ENCODE results near the gene EBPL. TPM values are rescaled to one million over a fixed set of nuclear protein-coding genes. Genes with fewer than 3 reads are reported as not detected.
A peak's percentile ranks its signal among the peaks of the same experiment; 100 is the strongest.

EBPL gene
- total RNA-seq (10 to 100 TPM; 15.1 to 15.3 TPM), polyA plus RNA-seq (10 to 100 TPM; 53.6 to 61.6 TPM)

GRCh38 chr13:49690995-49691784 lies at the start of gene EBPL:
EBPL (minus strand) TSS chr13:49691486; CDS start chr13:49691424, 62 bp downstream.
- Mint-ChIP-seq H3K27me3 (no peaks in the 10 kb centered on the region), H3K4me1 (peaks cover 19 to 39% (median 31%) of the 10 kb centered on the region in 4 donors), H3K36me3 (peaks cover 4 to 6% of the 10 kb centered on the region in 2 donors), H3K27ac (peak within 1 kb of the TSS; percentile 59 to 90 (median 74)), H3K4me3 (peak within 1 kb of the TSS; percentile 87 to 93 (median 90)), H3K9me3 (no peaks in the 10 kb centered on the region)
- H3K36me3 ChIP-seq (ENCODE audit: insufficient read depth, low read length), result no peaks in the 10 kb centered on the region
- H3K4me1 ChIP-seq (ENCODE audit: insufficient read depth, low read length), result peaks cover 19% of the 10 kb centered on the region
- ChIA-PET CTCF (ENCODE audit: partially characterized antibody) (interaction anchor here (0.6 to 1.5 kb wide), 6 partner anchors 12 to 353 kb away, joined by 3 to 5 read pairs (median 3); partner anchors contain the start of genes ARL11 and SPRYD7), POLR2A (ENCODE audit: partially characterized antibody) (interaction anchor here (0.8 to 2.5 kb wide), 9 partner anchors 14 to 435 kb away, joined by 3 to 44 read pairs (median 3); partner anchors contain the start of genes CAB39L, KPNA3, PHF11 and SETDB2)
- DNase-seq, result peak; percentile 70 to 86 (median 78)
- H3K9me3 ChIP-seq (ENCODE audit: control insufficient read depth in 1 of 2, low read length in 2 of 2), result no peaks in the 10 kb centered on the region
- intact Hi-C loops (cut with micrococcal nuclease), result loop anchor here (1.0 to 5.0 kb wide), 3 partner anchors 41 to 102 kb away; no protein-coding TSS in a partner anchor
- H3K4me3 ChIP-seq (ENCODE audit: low read length in 2 of 2), result peak within 1 kb of the TSS; percentile 50 to 93
- H3K27me3 ChIP-seq (ENCODE audit: insufficient read depth, low read length), result no peaks in the 10 kb centered on the region
- H3K27ac ChIP-seq (ENCODE audit: low read depth, low read length), result peak within 1 kb of the TSS; percentile 55

GRCh38 chr13:49740870-49741269 lies 49.6 kb upstream of the EBPL start:
- no peak overlapping the region for H3K27ac Mint-ChIP-seq
- Histone ChIP-seq H3K4me1 (ENCODE audit: insufficient read depth, low read length) (no peaks in the 10 kb centered on the region), H3K9me3 (ENCODE audit: control insufficient read depth in 1 of 2, low read length in 2 of 2) (no peaks in the 10 kb centered on the region), H3K27me3 (ENCODE audit: insufficient read depth, low read length) (no peaks in the 10 kb centered on the region), H3K36me3 (ENCODE audit: insufficient read depth, low read length) (peaks cover 4% of the 10 kb centered on the region), H3K4me3 (ENCODE audit: low read length in 2 of 2) (no peak overlapping the region), H3K27ac (ENCODE audit: low read depth, low read length) (no peak overlapping the region)
- no peak overlapping the region for H3K4me3 Mint-ChIP-seq
- intact Hi-C loops (cut with micrococcal nuclease), result no loop called here
- H3K9me3 Mint-ChIP-seq, result no peaks in the 10 kb centered on the region
- CTCF ChIA-PET (ENCODE audit: partially characterized antibody), result no interaction called here
- H3K4me1 Mint-ChIP-seq, result peaks cover 0 to 4% (median 1%) of the 10 kb centered on the region in 4 donors
- POLR2A ChIA-PET (ENCODE audit: partially characterized antibody), result no interaction called here
- DNase-seq, result no peak
- H3K36me3 Mint-ChIP-seq, result peaks cover 23 to 28% of the 10 kb centered on the region in 2 donors
- H3K27me3 Mint-ChIP-seq, result no peaks in the 10 kb centered on the region

- H3K9me3 Mint-ChIP-seq, result no peaks in the 10 kb centered on the region
- Histone ChIP-seq H3K27ac (ENCODE audit: low read depth, low read length) (no peak overlapping the region), H3K9me3 (ENCODE audit: control insufficient read depth in 1 of 2, low read length in 2 of 2) (no peaks in the 10 kb centered on the region), H3K36me3 (ENCODE audit: insufficient read depth, low read length) (no peaks in the 10 kb centered on the region), H3K4me1 (ENCODE audit: insufficient read depth, low read length) (no peaks in the 10 kb centered on the region), H3K27me3 (ENCODE audit: insufficient read depth, low read length) (no peaks in the 10 kb centered on the region), H3K4me3 (ENCODE audit: low read length in 2 of 2) (no peak overlapping the region)
- peaks cover 0 to 4% (median 1%) of the 10 kb centered on the region in 4 donors for H3K4me1 Mint-ChIP-seq
- POLR2A ChIA-PET (ENCODE audit: partially characterized antibody), result no interaction called here
- H3K36me3 Mint-ChIP-seq, result peaks cover 16 to 20% of the 10 kb centered on the region in 2 donors
- intact Hi-C loops (cut with micrococcal nuclease), result no loop called here
- DNase-seq, result no peak
- CTCF ChIA-PET (ENCODE audit: partially characterized antibody), result no interaction called here
- peak overlapping the region in 1 of 7 donors; percentile 12 for H3K27ac Mint-ChIP-seq
- H3K4me3 Mint-ChIP-seq, result no peak overlapping the region
- no peaks in the 10 kb centered on the region for H3K27me3 Mint-ChIP-seq
These were observed 48.4 kb upstream of the EBPL start for GRCh38 chr13:49739498-49740187.

GRCh38 chr13:49733181-49733951 lies 42.1 kb upstream of the EBPL start:
- Histone ChIP-seq H3K9me3 (ENCODE audit: control insufficient read depth in 1 of 2, low read length in 2 of 2) (no peaks in the 10 kb centered on the region), H3K36me3 (ENCODE audit: insufficient read depth, low read length) (no peaks in the 10 kb centered on the region), H3K27me3 (ENCODE audit: insufficient read depth, low read length) (no peaks in the 10 kb centered on the region), H3K4me3 (ENCODE audit: low read length in 2 of 2) (no peak overlapping the region), H3K27ac (ENCODE audit: low read depth, low read length) (no peak overlapping the region), H3K4me1 (ENCODE audit: insufficient read depth, low read length) (no peaks in the 10 kb centered on the region)
- POLR2A ChIA-PET (ENCODE audit: partially characterized antibody), result no interaction called here
- peak overlapping the region in 1 of 7 donors; percentile 29 for H3K27ac Mint-ChIP-seq
- intact Hi-C loops (cut with micrococcal nuclease), result loop anchor here (5.0 kb wide), 1 partner anchor 41 kb away; the partner anchor contains the start of gene EBPL
- peaks cover 13 to 25% of the 10 kb centered on the region in 2 donors for H3K36me3 Mint-ChIP-seq
- H3K4me3 Mint-ChIP-seq, result no peak overlapping the region
- CTCF ChIA-PET (ENCODE audit: partially characterized antibody), result no interaction called here
- H3K4me1 Mint-ChIP-seq, result peaks cover 0 to 8% (median 2%) of the 10 kb centered on the region in 4 donors
- H3K9me3 Mint-ChIP-seq, result no peaks in the 10 kb centered on the region
- no peak for DNase-seq
- no peaks in the 10 kb centered on the region for H3K27me3 Mint-ChIP-seq

GRCh38 chr13:49731766-49732165 lies 40.5 kb upstream of the EBPL start:
- no peak overlapping the region for H3K4me3 ChIP-seq (ENCODE audit: low read length in 2 of 2)
- Mint-ChIP-seq H3K4me3 (no peak overlapping the region), H3K27me3 (no peaks in the 10 kb centered on the region), H3K36me3 (peaks cover 25 to 36% of the 10 kb centered on the region in 2 donors), H3K27ac (no peak overlapping the region), H3K9me3 (no peaks in the 10 kb centered on the region), H3K4me1 (peaks cover 0 to 4% (median 2%) of the 10 kb centered on the region in 4 donors)
- H3K9me3 ChIP-seq (ENCODE audit: control insufficient read depth in 1 of 2, low read length in 2 of 2), result no peaks in the 10 kb centered on the region
- H3K27ac ChIP-seq (ENCODE audit: low read depth, low read length), result no peak overlapping the region
- CTCF ChIA-PET (ENCODE audit: partially characterized antibody), result no interaction called here
- no peaks in the 10 kb centered on the region for H3K27me3 ChIP-seq (ENCODE audit: insufficient read depth, low read length)
- intact Hi-C loops (cut with micrococcal nuclease), result loop anchor here (5.0 kb wide), 1 partner anchor 39 kb away; the partner anchor contains the start of gene EBPL
- POLR2A ChIA-PET (ENCODE audit: partially characterized antibody), result no interaction called here
- no peaks in the 10 kb centered on the region for H3K4me1 ChIP-seq (ENCODE audit: insufficient read depth, low read length)
- H3K36me3 ChIP-seq (ENCODE audit: insufficient read depth, low read length), result no peaks in the 10 kb centered on the region
- no peak for DNase-seq

GRCh38 chr13:49716615-49717014 lies 25.3 kb upstream of the EBPL start:
- H3K9me3 ChIP-seq (ENCODE audit: control insufficient read depth in 1 of 2, low read length in 2 of 2), result no peaks in the 10 kb centered on the region
- CTCF ChIA-PET (ENCODE audit: partially characterized antibody), result no interaction called here
- POLR2A ChIA-PET (ENCODE audit: partially characterized antibody), result no interaction called here
- H3K27ac ChIP-seq (ENCODE audit: low read depth, low read length), result no peak overlapping the region
- no peak overlapping the region for H3K27ac Mint-ChIP-seq
- no peak for DNase-seq
- H3K9me3 Mint-ChIP-seq, result peaks cover 5 to 35% (median 20%) of the 10 kb centered on the region in 8 donors
- H3K27me3 Mint-ChIP-seq, result no peaks in the 10 kb centered on the region
- no peak overlapping the region for H3K4me3 ChIP-seq (ENCODE audit: low read length in 2 of 2)
- H3K4me3 Mint-ChIP-seq, result no peak overlapping the region
- H3K36me3 ChIP-seq (ENCODE audit: insufficient read depth, low read length), result peaks cover 18% of the 10 kb centered on the region
- H3K4me1 ChIP-seq (ENCODE audit: insufficient read depth, low read length), result no peaks in the 10 kb centered on the region
- no peaks in the 10 kb centered on the region for H3K4me1 Mint-ChIP-seq
- H3K27me3 ChIP-seq (ENCODE audit: insufficient read depth, low read length), result no peaks in the 10 kb centered on the region
- H3K36me3 Mint-ChIP-seq, result peaks cover 66 to 69% of the 10 kb centered on the region in 2 donors
- intact Hi-C loops (cut with micrococcal nuclease), result no loop called here
